HG03139 (cell line): ENCODE results near the gene C6orf132.
"Not testable (repeated sequence)": the region's sequence is repeated elsewhere in the genome, so short reads cannot be mapped to it uniquely, and the experiment has no call there.

Experiments used
- ATAC-seq: cut with Tn5 transposase; IDR thresholded peaks from one replicate; pipeline ENCODE4 v1.9.1; 2021; ENCODE audit not compliant: unreplicated experiment

Gene C6orf132

GRCh38 chr6:42159431-42160024, 17.1 kb upstream of the C6orf132 start:
- ATAC-seq = no peak

DNA sequence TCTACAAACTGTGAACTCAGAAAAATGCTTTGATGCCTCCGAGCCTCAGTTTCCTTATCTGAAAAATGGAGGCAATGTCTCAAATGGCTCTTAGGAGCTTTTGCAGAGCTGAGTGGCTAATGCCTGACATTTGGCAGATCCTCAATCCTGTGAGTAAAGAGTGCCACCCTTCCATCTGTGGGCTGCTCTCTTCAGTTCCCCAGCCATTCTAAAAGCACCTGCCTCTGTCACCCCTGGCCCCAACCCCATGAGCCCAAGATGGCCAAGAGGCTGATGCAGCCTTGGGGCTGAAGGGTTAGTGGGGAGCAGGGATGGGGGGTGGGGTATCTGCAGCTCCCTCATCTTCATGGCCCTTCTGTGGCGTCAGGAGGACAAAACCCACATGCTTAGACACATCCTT, 16.2 kb upstream of the C6orf132 start:
- no peak for ATAC-seq

DNA sequence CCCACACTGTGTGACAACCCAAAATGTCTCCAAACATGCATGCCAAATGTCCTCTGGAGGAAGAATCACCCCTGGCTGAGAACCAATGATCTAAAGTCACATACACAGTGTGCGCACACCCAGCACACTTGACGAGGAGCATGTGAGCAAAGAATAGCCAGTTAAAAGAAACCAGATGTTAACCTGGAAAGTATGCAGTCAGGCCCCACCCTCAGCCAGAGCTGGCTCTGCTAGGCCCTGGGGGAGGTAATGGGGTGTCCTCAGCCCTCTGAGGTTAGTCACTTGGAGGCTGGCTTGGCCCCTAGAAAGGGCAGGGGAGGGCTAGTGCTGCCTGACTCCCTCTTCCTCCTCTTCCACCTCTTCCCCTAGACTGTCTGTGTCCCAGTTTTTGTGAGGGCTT, 15.6 kb upstream of the C6orf132 start:
- ATAC-seq = no peak

- no peak for ATAC-seq
These were observed 14.2 kb upstream of the C6orf132 start for GRCh38 chr6:42156638-42157037.

DNA sequence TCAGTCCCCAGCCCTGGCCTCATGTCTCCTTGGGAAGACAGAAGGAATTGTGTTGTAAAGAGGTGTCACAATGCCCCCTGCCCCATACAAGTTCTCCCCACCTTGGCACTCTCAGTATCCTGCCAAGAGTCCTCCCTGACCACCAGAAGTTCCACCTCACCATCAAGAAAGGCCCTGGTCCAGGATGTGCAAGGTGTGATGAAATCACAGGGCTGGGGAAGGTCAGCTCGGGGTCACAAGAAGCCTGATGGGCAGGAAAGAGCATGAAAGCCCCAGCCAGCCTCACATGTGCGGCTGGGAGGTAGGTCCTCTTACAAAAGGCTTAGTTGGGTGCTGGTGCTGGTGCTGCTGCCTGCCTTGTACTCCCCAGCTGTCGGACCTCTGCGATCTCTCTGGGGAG, 12.9 kb upstream of the C6orf132 start:
- no peak for ATAC-seq

- ATAC-seq = no peak
These were observed 12.2 kb upstream of the C6orf132 start for GRCh38 chr6:42154461-42155209.

- ATAC-seq = no peak
These were observed 11.5 kb upstream of the C6orf132 start for GRCh38 chr6:42153921-42154320.

DNA sequence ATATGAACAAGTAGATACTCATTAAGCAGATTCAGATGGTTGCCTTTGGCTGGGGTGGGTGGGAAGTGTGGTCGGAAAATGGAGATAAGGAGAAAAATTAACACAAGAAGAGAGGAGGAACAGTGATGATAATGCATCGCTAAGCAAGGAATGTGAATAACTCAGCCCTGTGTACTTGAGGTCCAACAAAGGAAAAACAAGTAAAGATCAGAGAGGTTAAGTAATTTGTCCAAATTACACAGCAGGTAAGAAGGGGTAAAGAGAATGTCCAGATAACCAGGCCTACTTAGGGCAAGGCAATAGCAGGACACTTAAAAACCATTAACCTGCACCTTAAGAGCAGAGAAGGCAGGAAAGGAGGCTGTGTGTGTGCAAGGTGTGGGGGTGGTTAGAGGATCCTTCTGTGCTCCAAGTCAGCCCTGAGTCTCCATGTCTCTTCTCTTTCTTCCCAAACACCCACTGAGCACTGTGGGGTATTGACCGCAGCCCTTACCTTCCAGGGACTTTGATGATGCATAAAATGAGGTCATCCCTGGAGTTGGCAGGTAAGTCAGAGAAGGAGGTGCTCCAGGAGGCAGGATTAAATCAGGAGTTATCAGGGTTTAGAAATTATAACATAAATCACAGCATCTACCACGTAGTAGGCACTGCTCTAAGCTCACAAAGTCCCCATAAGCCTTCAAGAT, 10.3 kb upstream of the C6orf132 start:
- not testable (repeated sequence) for ATAC-seq

DNA sequence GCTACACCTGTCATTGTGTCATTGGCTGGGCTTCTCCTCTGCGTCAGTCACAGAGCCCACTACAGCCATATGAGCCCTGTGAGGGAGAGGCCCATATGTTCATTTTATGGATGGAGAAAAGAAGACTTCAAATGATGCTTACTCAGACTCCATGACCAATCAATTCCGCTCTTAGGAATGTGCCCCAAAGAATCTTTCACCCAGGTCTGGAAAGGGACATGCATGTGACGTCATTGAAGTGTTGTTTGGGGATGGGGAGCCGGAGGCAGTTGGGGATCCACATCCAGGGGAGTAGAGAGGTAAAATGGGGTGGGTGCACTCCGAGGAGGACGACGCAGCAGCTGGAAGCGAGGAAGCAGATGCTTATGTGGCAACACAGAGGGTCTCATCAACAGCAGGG, 9.6 kb upstream of the C6orf132 start:
- ATAC-seq = no peak

- no peak for ATAC-seq
These were observed 7.8 kb upstream of the C6orf132 start for GRCh38 chr6:42150254-42150653.

GRCh38 chr6:42148058-42148457, 5.6 kb upstream of the C6orf132 start:
- no peak for ATAC-seq

GRCh38 chr6:42147138-42147562, 4.7 kb upstream of the C6orf132 start:
- ATAC-seq = no peak

DNA sequence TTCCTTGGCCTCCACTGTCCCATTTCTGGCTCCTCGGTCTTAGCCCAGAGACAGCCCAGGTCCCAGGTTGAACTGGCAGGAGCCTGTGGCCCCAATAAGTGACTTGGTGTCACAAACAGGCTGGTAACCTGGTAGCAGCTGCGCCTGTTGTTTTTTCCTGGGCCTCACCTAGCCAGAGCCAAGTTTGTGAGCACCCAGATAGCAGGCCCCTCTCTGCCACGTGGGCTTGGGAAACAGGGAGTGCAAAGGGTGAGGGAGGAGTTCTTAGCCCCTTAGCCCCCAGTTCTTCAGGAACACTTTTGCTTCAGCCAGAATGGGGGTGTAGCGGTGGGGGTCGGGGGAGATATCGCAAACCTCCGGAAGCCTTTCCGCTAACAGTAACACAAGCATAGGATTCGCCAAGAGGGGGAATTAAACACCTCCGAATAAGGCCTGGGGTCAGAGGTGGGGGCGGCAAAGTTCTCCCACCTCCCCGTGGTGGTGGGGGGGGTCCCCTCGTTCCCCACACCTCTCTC, 760 bp downstream of the C6orf132 start:
- no peak for ATAC-seq

DNA sequence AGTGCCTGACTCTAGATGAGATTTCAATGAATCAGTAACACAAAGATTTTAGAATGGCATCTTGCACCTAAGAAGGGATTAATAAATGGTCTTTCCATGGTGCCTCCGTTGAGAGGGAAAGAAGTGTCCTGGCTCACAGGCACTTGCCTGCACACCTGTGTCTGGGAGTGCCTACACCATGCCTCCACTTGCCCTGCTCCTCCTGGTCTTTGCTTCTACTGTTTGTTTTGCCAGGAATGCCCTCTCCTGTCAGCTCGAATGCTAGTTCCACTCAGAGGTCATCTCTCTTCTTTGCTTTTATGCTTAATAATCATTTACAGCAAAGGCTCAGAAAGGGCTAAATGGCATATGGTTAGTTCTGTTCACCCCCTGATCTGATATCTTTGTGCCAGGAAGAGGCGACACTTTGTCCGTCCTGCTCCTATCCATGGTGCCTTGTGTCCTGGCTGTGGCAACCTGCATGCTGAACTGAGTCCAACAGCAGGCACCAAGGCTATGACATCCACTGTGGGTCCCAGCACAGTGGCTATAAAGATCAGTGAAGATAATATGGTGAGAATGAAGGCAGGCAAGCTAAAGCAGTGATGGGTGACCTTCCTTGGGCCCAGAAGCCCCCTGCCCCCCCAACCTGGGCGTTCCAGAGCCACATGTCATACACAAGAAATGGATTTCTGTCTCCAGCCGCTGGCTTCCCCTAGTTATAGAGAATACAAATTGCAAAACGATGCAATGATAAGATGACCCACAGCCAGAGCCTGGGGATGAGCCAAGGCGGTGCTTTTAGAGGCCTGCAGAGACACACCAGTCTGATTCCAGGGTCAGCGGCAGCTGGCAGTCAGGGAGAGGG, 1.4 kb downstream of the C6orf132 start:
- no peak for ATAC-seq

DNA sequence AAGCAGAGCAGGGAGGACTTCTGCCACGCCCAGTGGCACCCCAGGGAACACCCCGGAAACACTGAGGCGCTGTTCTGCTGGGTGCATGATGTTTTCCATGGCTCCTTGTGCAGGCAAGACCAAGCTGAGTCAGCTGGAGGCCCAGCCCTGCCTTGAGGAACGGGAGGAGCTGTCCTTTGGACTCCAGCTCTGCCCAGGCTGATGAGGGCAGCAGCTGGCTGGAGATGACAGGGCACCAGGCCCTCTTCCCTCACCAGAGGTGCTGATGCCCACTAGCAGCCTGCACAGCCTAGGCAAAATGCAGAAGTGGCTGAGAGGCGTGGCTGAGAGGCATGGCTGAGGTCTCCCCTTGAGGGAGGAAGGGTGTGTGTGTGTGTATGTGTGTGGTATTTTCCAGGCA, 2.4 kb downstream of the C6orf132 start:
- no peak for ATAC-seq

- ATAC-seq = no peak
These were observed 3.5 kb downstream of the C6orf132 start for GRCh38 chr6:42138630-42139619.

DNA sequence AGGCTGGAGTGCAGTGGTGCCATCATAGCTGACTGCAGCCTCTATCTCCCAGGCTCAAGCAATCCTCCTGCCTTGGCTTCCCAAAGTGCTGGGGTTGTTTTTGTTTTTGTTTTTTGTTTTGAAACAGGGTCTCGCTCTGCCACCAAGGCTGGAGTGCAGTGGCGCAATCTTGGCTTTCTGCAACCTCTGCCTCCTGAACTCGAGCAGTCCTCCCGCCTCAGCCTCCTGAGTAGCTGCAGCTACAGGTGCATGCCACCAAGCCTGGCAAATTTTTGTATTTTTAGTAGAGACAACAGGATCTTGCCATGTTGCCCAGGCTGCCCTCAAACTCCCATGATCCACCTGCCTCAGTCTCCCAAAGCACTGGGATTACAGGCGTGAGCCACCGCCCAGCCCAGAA, 4.2 kb downstream of the C6orf132 start:
- ATAC-seq = no peak

GRCh38 chr6:42137194-42137753, 5.1 kb downstream of the C6orf132 start:
- no peak for ATAC-seq

DNA sequence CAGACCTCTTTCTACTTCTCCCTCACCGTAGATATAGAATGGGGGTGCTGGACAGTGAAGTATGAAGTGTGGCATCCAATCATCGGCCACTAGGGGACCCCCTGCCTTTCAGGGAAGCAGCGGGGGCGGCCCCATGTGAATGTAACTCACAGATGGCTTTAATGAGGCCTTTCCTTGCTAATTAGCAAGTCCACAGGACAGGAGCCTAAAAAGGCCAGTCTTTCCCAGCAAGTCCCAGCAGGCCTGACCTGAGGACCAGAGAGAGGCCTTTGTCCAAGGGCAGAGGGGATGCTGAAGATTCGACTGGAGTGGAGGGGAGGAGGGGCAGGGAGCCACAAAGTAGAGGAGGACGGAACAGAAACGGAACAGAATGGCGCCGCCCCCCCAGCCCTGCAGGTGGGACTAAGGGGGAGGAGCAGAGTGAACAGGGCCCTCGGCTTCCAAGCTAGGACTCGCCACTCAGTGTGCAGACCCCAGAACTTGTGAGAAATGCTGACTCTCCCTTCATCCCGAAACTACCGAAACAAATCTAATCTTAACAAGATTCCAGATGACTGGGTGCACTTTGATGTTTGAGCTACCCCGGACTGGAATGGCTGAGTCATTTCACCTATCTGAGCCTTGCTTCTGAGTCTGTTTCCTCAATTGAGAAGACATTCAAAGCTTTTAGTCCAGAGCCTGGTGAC, 5.8 kb downstream of the C6orf132 start:
- ATAC-seq = no peak
